Left renal cortex interstitium (tissue), 4 donors: Measurements from ENCODE around the gene MAP7. TPM values are rescaled to one million over a fixed set of nuclear protein-coding genes. Genes with fewer than 3 reads are reported as not detected.
"Not testable (repeated sequence)": the region's sequence is repeated elsewhere in the genome, so short reads cannot be mapped to it uniquely, and the experiment has no call there.

Source experiments
- DNase-seq, 4 donors: peaks; one replicate each; pipeline ENCODE4 v3.0.0-alpha.2; 2013; ENCODE audit warnings: low read depth in 4 of 4, low spot score in 2 of 4, missing footprints in 1 of 4
- polyA plus RNA-seq, 4 donors: library from polyadenylated mRNA; unstranded; fragments of 120-200 nt; gene quantifications; one replicate each; pipeline ENCODE4 v1.2.1, GENCODE V29; 2013; ENCODE audit not compliant: insufficient read length in 4 of 4

MAP7 gene
- polyA plus RNA-seq, 4 donors: 28.2 to 39.2 (median 34.9) TPM

- no peak for DNase-seq
Observed at GRCh38 chr6:136474241-136474640, 76.0 kb downstream of the MAP7 start.

- no peak for DNase-seq
Observed at GRCh38 chr6:136471922-136472321, 78.3 kb downstream of the MAP7 start.

GRCh38 chr6:136471372-136471771 is 78.8 kb downstream of the MAP7 start:
- no peak for DNase-seq

- no peak for DNase-seq
Observed at GRCh38 chr6:136470044-136470443, 80.2 kb downstream of the MAP7 start.

GRCh38 chr6:136469154-136469553 is 81.1 kb downstream of the MAP7 start:
- DNase-seq: no peak

- no peak for DNase-seq
Observed at GRCh38 chr6:136468711-136469110, 81.5 kb downstream of the MAP7 start.

- DNase-seq: peak in 1 of 4 donors; percentile 10
Observed at GRCh38 chr6:136467186-136467585, 83.0 kb downstream of the MAP7 start.

- DNase-seq: peak in 1 of 4 donors; percentile 32
Observed at GRCh38 chr6:136466777-136467176, 83.4 kb downstream of the MAP7 start.

- no peak for DNase-seq
Observed at GRCh38 chr6:136465766-136466303, 84.4 kb downstream of the MAP7 start.

GRCh38 chr6:136464874-136465273 is 85.3 kb downstream of the MAP7 start:
- no peak for DNase-seq

- DNase-seq: no peak
Observed at GRCh38 chr6:136464148-136464547, 86.1 kb downstream of the MAP7 start.

- DNase-seq: no peak
Observed at GRCh38 chr6:136463743-136464142, 86.5 kb downstream of the MAP7 start.

GRCh38 chr6:136446579-136447187 is 103.5 kb downstream of the MAP7 start:
- DNase-seq: no peak

GRCh38 chr6:136446145-136446544 is 104.1 kb downstream of the MAP7 start:
- no peak for DNase-seq

- no peak for DNase-seq
Observed at GRCh38 chr6:136445063-136445462, 105.2 kb downstream of the MAP7 start.

- no peak for DNase-seq
Observed at GRCh38 chr6:136440203-136440602, 110.0 kb downstream of the MAP7 start.

- no peak for DNase-seq
Observed at GRCh38 chr6:136439514-136440190, 110.6 kb downstream of the MAP7 start.

- no peak for DNase-seq
Observed at GRCh38 chr6:136438441-136438840, 111.8 kb downstream of the MAP7 start.

- no peak for DNase-seq
Observed at GRCh38 chr6:136437246-136437645, 113.0 kb downstream of the MAP7 start.

GRCh38 chr6:136435101-136435500 is 115.1 kb downstream of the MAP7 start:
- DNase-seq: no peak

- not testable (repeated sequence) for DNase-seq
Observed at GRCh38 chr6:136431306-136431705, 118.9 kb downstream of the MAP7 start.
